ENCODE measurements around the gene ZNF777. TPM values are rescaled to one million over a fixed set of nuclear protein-coding genes. Genes with fewer than 3 reads are reported as not detected.

The ZNF777 gene
- total RNA-seq, 1 donor from 2014 or later = 17.6 TPM

GRCh38 chr7:149500910-149501309 lies 40.0 kb upstream of the ZNF777 start:
- H3K9me3 Mint-ChIP-seq = peaks cover 4% of the 10 kb centered on the region
- H3K4me1 Mint-ChIP-seq (ENCODE audit: unreplicated experiment) = peaks cover 9% of the 10 kb centered on the region
- H3K4me3 Mint-ChIP-seq = no peak overlapping the region
- no peak for DNase-seq (ENCODE audit: extremely low spot score, unreplicated experiment)
- peaks cover 27% of the 10 kb centered on the region for H3K27me3 Mint-ChIP-seq
- H3K27ac Mint-ChIP-seq = no peak overlapping the region
- no peaks in the 10 kb centered on the region for H3K36me3 Mint-ChIP-seq
- TF ChIP-seq CTCF (conservative IDR thresholded peaks at IDR 0.05) = no peak

- Mint-ChIP-seq H3K9me3 (peaks cover 4% of the 10 kb centered on the region), H3K36me3 (peaks cover under 1% of the 10 kb centered on the region), H3K4me3 (peak overlapping the region; percentile 53), H3K27ac (no peak overlapping the region), H3K27me3 (peaks cover 27% of the 10 kb centered on the region), H3K4me1 (ENCODE audit: unreplicated experiment) (peaks cover 16% of the 10 kb centered on the region)
- TF ChIP-seq CTCF (conservative IDR thresholded peaks at IDR 0.05) = no peak
- no peak for DNase-seq (ENCODE audit: extremely low spot score, unreplicated experiment)
Observed at GRCh38 chr7:149500201-149500600, 39.3 kb upstream of the ZNF777 start.

- peaks cover 27% of the 10 kb centered on the region for H3K27me3 Mint-ChIP-seq
- peaks cover 9% of the 10 kb centered on the region for H3K36me3 Mint-ChIP-seq
- no peaks in the 10 kb centered on the region for H3K9me3 Mint-ChIP-seq
- H3K4me3 Mint-ChIP-seq = no peak overlapping the region
- peaks cover 23% of the 10 kb centered on the region for H3K4me1 Mint-ChIP-seq (ENCODE audit: unreplicated experiment)
- no peak for DNase-seq (ENCODE audit: extremely low spot score, unreplicated experiment)
- TF ChIP-seq CTCF (conservative IDR thresholded peaks at IDR 0.05) = no peak
- H3K27ac Mint-ChIP-seq = no peak overlapping the region
Observed at GRCh38 chr7:149498811-149499210, 37.9 kb upstream of the ZNF777 start.

GRCh38 chr7:149497467-149498261 lies 36.8 kb upstream of the ZNF777 start, which contains the start of gene ZNF746:
Gene ZNF746 (minus strand): TSS chr7:149497809. CDS start chr7:149497536, 273 bp downstream.
- Mint-ChIP-seq H3K4me3 (peak within 1 kb of the TSS; percentile 98), H3K9me3 (no peaks in the 10 kb centered on the region), H3K36me3 (peaks cover 12% of the 10 kb centered on the region), H3K4me1 (ENCODE audit: unreplicated experiment) (peaks cover 23% of the 10 kb centered on the region), H3K27ac (peak within 1 kb of the TSS; percentile 95), H3K27me3 (peaks cover 22% of the 10 kb centered on the region)
- DNase-seq (ENCODE audit: extremely low spot score, unreplicated experiment) = peak; percentile 86
- TF ChIP-seq CTCF (conservative IDR thresholded peaks at IDR 0.05) = peak; percentile 77

- H3K4me3 Mint-ChIP-seq = peak overlapping the region; percentile 98
- no peak for TF ChIP-seq CTCF (conservative IDR thresholded peaks at IDR 0.05)
- no peak for DNase-seq (ENCODE audit: extremely low spot score, unreplicated experiment)
- H3K27me3 Mint-ChIP-seq = peaks cover 22% of the 10 kb centered on the region
- H3K4me1 Mint-ChIP-seq (ENCODE audit: unreplicated experiment) = peaks cover 23% of the 10 kb centered on the region
- no peaks in the 10 kb centered on the region for H3K9me3 Mint-ChIP-seq
- peak overlapping the region; percentile 95 for H3K27ac Mint-ChIP-seq
- peaks cover 19% of the 10 kb centered on the region for H3K36me3 Mint-ChIP-seq
Observed at GRCh38 chr7:149496642-149497391, 36.0 kb upstream of the ZNF777 start.
